ENCODE data around the gene OBP2A. TPM values are rescaled to one million over a fixed set of nuclear protein-coding genes. Genes with fewer than 3 reads are reported as not detected.

OBP2A gene
- total and polyA plus RNA-seq, 2 of the 8 experiments (the other 6 are each of a cell fraction or from before 2014, with no cell fraction given) = not detected

Other genes with a start within 250 kb of the OBP2A start
- gene PPP1R26, start 66.3 kb upstream of the OBP2A start, total RNA-seq (2021; fragmentation: NEBNext Ultra II Directional; extraction: Animal tissue kit (Norgen Biotek cat#: 25700)) = 32.7 and 35.9 TPM in 2 replicates
- 9.8 and 17.4 TPM in 2 replicates for gene PPP1R26, start 66.3 kb upstream of the OBP2A start, polyA plus RNA-seq (2011; rRNA removed)
- gene MRPS2, start 45.4 kb upstream of the OBP2A start, total RNA-seq (2021; fragmentation: NEBNext Ultra II Directional; extraction: Animal tissue kit (Norgen Biotek cat#: 25700)) = 78.6 and 78.8 TPM in 2 replicates
- gene MRPS2, start 45.4 kb upstream of the OBP2A start, polyA plus RNA-seq (2011; rRNA removed) = 476 and 530 TPM in 2 replicates
- not detected in 2 replicates for gene LCN1, start 24.7 kb upstream of the OBP2A start, total RNA-seq (2021; fragmentation: NEBNext Ultra II Directional; extraction: Animal tissue kit (Norgen Biotek cat#: 25700))
- gene LCN1, start 24.7 kb upstream of the OBP2A start, polyA plus RNA-seq (2011; rRNA removed) = not detected in 2 replicates
- gene PAEP, start 15.6 kb downstream of the OBP2A start, total RNA-seq (2021; fragmentation: NEBNext Ultra II Directional; extraction: Animal tissue kit (Norgen Biotek cat#: 25700)) = not detected in 2 replicates
- gene PAEP, start 15.6 kb downstream of the OBP2A start, polyA plus RNA-seq (2011; rRNA removed) = 0.19 TPM in 1 of 2 replicates, not detected in the other
- gene GLT6D1, start 93.4 kb downstream of the OBP2A start, total RNA-seq (2021; fragmentation: NEBNext Ultra II Directional; extraction: Animal tissue kit (Norgen Biotek cat#: 25700)) = 1.3 and 1.6 TPM in 2 replicates
- gene GLT6D1, start 93.4 kb downstream of the OBP2A start, polyA plus RNA-seq (2011; rRNA removed) = 2.1 and 2.2 TPM in 2 replicates
- 3.1 and 3.7 TPM in 2 replicates for gene LCN9, start 117.2 kb downstream of the OBP2A start, total RNA-seq (2021; fragmentation: NEBNext Ultra II Directional; extraction: Animal tissue kit (Norgen Biotek cat#: 25700))
- 2.3 and 2.6 TPM in 2 replicates for gene LCN9, start 117.2 kb downstream of the OBP2A start, polyA plus RNA-seq (2011; rRNA removed)
- gene SOHLH1, start 153.4 kb downstream of the OBP2A start, total RNA-seq (2021; fragmentation: NEBNext Ultra II Directional; extraction: Animal tissue kit (Norgen Biotek cat#: 25700)) = not detected in 2 replicates
- gene SOHLH1, start 153.4 kb downstream of the OBP2A start, polyA plus RNA-seq (2011; rRNA removed) = 0.05 and 0.11 TPM in 2 replicates
- gene KCNT1, start 156.1 kb downstream of the OBP2A start, total RNA-seq (2021; fragmentation: NEBNext Ultra II Directional; extraction: Animal tissue kit (Norgen Biotek cat#: 25700)) = 0.13 and 0.44 TPM in 2 replicates
- gene KCNT1, start 156.1 kb downstream of the OBP2A start, polyA plus RNA-seq (2011; rRNA removed) = 0.20 and 0.35 TPM in 2 replicates

Data from H1 (cell line).